Measurements from ENCODE around the gene CBX6.

CBX6 gene

GRCh38 chr22:38849811-38850210 lies 22.2 kb downstream of the CBX6 start (continued):
- TF ChIP-seq, protein P1, sequence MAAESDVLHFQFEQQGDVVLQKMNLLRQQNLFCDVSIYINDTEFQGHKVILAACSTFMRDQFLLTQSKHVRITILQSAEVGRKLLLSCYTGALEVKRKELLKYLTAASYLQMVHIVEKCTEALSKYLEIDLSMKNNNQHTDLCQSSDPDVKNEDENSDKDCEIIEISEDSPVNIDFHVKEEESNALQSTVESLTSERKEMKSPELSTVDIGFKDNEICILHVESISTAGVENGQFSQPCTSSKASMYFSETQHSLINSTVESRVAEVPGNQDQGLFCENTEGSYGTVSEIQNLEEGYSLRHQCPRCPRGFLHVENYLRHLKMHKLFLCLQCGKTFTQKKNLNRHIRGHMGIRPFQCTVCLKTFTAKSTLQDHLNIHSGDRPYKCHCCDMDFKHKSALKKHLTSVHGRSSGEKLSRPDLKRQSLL (tag by site-specific recombination; IDR thresholded peaks at IDR 0.05) = no peak
- TF ChIP-seq ZNF747 (tag by site-specific recombination; IDR thresholded peaks at IDR 0.05) (no peak), ZNF843 (tag by site-specific recombination; IDR thresholded peaks at IDR 0.05) (no peak)

- no peaks in the 10 kb centered on the region for H3K4me1 ChIP-seq (ENCODE audit: control insufficient read depth, insufficient read depth, low read length)
- ChIA-PET POLR2A (interaction anchor here (1.0 kb wide), 1 partner anchor 472 kb away, joined by 3 read pairs; no protein-coding TSS in a partner anchor), CTCF (interaction anchor here (1.0 to 2.8 kb wide), 2 partner anchors 23 to 78 kb away, joined by 6 to 17 read pairs; no protein-coding TSS in a partner anchor)
- no peaks in the 10 kb centered on the region for H3K9me3 ChIP-seq (ENCODE audit: control insufficient read depth, insufficient read depth, low read depth, low read length)
- H3K36me3 ChIP-seq (ENCODE audit: control insufficient read depth in 2 of 2, insufficient read depth in 1 of 2, low read length in 2 of 2) = no peaks in the 10 kb centered on the region
- TF ChIP-seq ZNF10 (tag by site-specific recombination; IDR thresholded peaks at IDR 0.05) (no peak), ZNF626 (tag by site-specific recombination; IDR thresholded peaks at IDR 0.05) (no peak), WT1 (tag by site-specific recombination; IDR thresholded peaks at IDR 0.05) (no peak), ZNF132 (tag by site-specific recombination; IDR thresholded peaks at IDR 0.05; ENCODE audit: borderline replicate concordance) (no peak), ZNF837 (tag by site-specific recombination; IDR thresholded peaks at IDR 0.05) (no peak), ZBTB7A (tag by site-specific recombination; IDR thresholded peaks at IDR 0.05; ENCODE audit: low read depth) (no peak)
- TF ChIP-seq, protein P2, sequence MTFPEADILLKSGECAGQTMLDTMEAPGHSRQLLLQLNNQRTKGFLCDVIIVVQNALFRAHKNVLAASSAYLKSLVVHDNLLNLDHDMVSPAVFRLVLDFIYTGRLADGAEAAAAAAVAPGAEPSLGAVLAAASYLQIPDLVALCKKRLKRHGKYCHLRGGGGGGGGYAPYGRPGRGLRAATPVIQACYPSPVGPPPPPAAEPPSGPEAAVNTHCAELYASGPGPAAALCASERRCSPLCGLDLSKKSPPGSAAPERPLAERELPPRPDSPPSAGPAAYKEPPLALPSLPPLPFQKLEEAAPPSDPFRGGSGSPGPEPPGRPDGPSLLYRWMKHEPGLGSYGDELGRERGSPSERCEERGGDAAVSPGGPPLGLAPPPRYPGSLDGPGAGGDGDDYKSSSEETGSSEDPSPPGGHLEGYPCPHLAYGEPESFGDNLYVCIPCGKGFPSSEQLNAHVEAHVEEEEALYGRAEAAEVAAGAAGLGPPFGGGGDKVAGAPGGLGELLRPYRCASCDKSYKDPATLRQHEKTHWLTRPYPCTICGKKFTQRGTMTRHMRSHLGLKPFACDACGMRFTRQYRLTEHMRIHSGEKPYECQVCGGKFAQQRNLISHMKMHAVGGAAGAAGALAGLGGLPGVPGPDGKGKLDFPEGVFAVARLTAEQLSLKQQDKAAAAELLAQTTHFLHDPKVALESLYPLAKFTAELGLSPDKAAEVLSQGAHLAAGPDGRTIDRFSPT (tag by site-specific recombination; IDR thresholded peaks at IDR 0.05) = no peak
- TF ChIP-seq, protein P3, sequence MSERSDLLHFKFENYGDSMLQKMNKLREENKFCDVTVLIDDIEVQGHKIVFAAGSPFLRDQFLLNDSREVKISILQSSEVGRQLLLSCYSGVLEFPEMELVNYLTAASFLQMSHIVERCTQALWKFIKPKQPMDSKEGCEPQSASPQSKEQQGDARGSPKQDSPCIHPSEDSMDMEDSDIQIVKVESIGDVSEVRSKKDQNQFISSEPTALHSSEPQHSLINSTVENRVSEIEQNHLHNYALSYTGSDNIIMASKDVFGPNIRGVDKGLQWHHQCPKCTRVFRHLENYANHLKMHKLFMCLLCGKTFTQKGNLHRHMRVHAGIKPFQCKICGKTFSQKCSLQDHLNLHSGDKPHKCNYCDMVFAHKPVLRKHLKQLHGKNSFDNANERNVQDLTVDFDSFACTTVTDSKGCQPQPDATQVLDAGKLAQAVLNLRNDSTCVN (tag by site-specific recombination; optimal IDR thresholded peaks at IDR 0.05) = no peak
- H3K27ac ChIP-seq (ENCODE audit: extremely low read depth, low read depth, low read length) = no peak overlapping the region
- no peak overlapping the region for H3K4me3 ChIP-seq (ENCODE audit: low read depth, low read length)
Observed at GRCh38 chr22:38846412-38846811, 25.6 kb downstream of the CBX6 start.

DNA sequence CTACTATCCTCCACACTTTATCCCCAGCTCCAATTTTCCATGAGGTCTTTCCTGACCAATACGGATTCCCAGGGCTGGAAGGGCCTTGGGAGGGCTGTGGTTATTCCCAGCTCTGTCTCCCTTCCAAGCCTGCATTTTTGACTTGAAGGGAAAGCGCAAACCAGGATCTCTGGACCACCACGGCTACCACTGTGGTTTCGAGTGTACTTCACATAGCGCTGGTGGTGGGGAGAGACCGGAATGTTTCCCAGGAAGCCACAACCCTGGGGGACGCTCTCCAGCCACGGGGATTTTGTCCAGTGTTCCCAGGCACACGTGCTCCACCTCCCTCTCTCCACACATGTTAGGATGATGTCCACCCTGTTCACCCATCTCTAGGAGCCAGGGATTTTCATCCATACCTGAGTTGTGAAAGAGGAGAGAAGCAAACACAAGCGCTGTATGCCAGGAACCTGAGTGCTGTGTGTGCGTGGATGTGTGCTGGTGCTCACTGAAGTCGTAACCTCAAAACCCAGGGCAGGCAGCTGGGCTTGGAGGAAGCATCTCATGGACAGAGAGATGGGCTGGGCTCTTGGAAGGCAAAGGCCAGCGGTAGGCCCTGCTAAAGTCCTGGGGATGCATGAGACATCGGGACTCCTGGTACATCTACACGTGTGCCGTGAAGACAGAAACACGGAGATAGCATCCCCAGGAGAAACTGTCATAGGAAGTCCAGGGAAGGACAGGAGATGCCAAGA lies 26.8 kb downstream of the CBX6 start:
- Histone ChIP-seq H3K4me1 (ENCODE audit: control insufficient read depth, insufficient read depth, low read length) (no peaks in the 10 kb centered on the region), H3K27ac (ENCODE audit: extremely low read depth, low read depth, low read length) (no peak overlapping the region)
- POLR2A ChIA-PET = interaction anchor here (0.7 to 2.7 kb wide), 3 partner anchors 8 to 675 kb away, joined by 3 to 17 read pairs (median 3); no protein-coding TSS in a partner anchor
- TF ChIP-seq IKZF3 (tag by site-specific recombination; IDR thresholded peaks at IDR 0.05) (peak; percentile 21; the same call in 1 of the 2 replicates), BCL11B (tag by site-specific recombination; IDR thresholded peaks at IDR 0.05; ENCODE audit: low read depth) (no peak), ZNF830 (tag by site-specific recombination; IDR thresholded peaks at IDR 0.05; ENCODE audit: low read depth) (no peak), PRDM4 (tag by site-specific recombination; IDR thresholded peaks at IDR 0.05) (no peak), ZNF426 (tag by site-specific recombination; IDR thresholded peaks at IDR 0.05) (no peak), ZNF776 (tag by site-specific recombination; IDR thresholded peaks at IDR 0.05; ENCODE audit: borderline replicate concordance) (no peak), CTCF (tag by site-specific recombination; IDR thresholded peaks at IDR 0.05) (no peak), ZNF521 (tag by site-specific recombination; IDR thresholded peaks at IDR 0.05) (no peak), GLIS1 (tag by site-specific recombination; IDR thresholded peaks at IDR 0.05) (0 out of 2 replicates have a peak, but pooled peaks have one; percentile 10)
- TF ChIP-seq, protein P4, sequence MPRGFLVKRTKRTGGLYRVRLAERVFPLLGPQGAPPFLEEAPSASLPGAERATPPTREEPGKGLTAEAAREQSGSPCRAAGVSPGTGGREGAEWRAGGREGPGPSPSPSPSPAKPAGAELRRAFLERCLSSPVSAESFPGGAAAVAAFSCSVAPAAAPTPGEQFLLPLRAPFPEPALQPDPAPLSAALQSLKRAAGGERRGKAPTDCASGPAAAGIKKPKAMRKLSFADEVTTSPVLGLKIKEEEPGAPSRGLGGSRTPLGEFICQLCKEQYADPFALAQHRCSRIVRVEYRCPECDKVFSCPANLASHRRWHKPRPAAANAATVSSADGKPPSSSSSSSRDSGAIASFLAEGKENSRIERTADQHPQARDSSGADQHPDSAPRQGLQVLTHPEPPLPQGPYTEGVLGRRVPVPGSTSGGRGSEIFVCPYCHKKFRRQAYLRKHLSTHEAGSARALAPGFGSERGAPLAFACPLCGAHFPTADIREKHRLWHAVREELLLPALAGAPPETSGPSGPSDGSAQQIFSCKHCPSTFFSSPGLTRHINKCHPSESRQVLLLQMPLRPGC (tag by site-specific recombination; IDR thresholded peaks at IDR 0.05) = no peak

More for the DNA sequence above, 26.8 kb downstream of the CBX6 start:
- H3K4me3 ChIP-seq (ENCODE audit: low read depth, low read length) = no peak overlapping the region
- H3K9me3 ChIP-seq (ENCODE audit: control insufficient read depth, insufficient read depth, low read depth, low read length) = no peaks in the 10 kb centered on the region
- CTCF ChIA-PET = interaction anchor here (0.7 to 4.5 kb wide), 3 partner anchors 19 to 76 kb away, joined by 3 to 38 read pairs (median 4); no protein-coding TSS in a partner anchor
- no peaks in the 10 kb centered on the region for H3K36me3 ChIP-seq (ENCODE audit: control insufficient read depth in 2 of 2, insufficient read depth in 1 of 2, low read length in 2 of 2)

All from HEK293 (cell line).